Lower leg skin (tissue), 4 donors: ENCODE data around the gene YAP1. TPM values are rescaled to one million over a fixed set of nuclear protein-coding genes. Genes with fewer than 3 reads are reported as not detected.

Source experiments
- DNase-seq, 2 donors: peaks; one replicate each; pipeline ENCODE4 v3.0.0-alpha.2; 2019; ENCODE audit warnings: low spot score in 2 of 2
- H3K4me3 ChIP-seq: fragments of 200-600 bp; sonication (generic); 2 replicates; pipeline ENCODE4 v1.5.1; 2017; ENCODE audit warnings: mild to moderate bottlenecking, low read depth; ENCODE audit not compliant: poor library complexity, severe bottlenecking
- CTCF ChIP-seq, 3 donors: fragments of 450-650 bp; IDR thresholded peaks; one replicate each; pipeline ENCODE4 v1.5.1; 2016; ENCODE audit warnings: antibody characterized with exemption in 3 of 3, mild to moderate bottlenecking in 3 of 3, moderate library complexity in 2 of 3
- POLR2A ChIP-seq, 2 donors: fragments of 450-650 bp; IDR thresholded peaks; one replicate each; pipeline ENCODE4 v1.6.1; 2016 to 2017; ENCODE audit warnings: antibody characterized with exemption in 2 of 2, mild to moderate bottlenecking in 1 of 2, moderate library complexity in 1 of 2
- WGBS, 2 donors: methylation state at CpG; one replicate each; pipeline ENCODE4 v1.1.5; 2018; 5-methylcytosine and 5-hydroxymethylcytosine counted together
- intact Hi-C: fragments of 100-400 bp; cut with DNase I; formaldehyde crosslinking; loops from one replicate; pipeline ENCODE4 v1.15.0; 2023; ENCODE audit warnings: low total_unique reads
- total RNA-seq, 4 donors: library from RNA; depleted of rRNA; stranded (reverse); fragments of >200 nt; gene quantifications; one replicate each; pipeline ENCODE4 v1.1.0, GENCODE V29; 2016

YAP1 gene
- total RNA-seq, 4 donors from 2014 or later, result 164 to 241 (median 211) TPM

- intact Hi-C loops, result no loop called here
- TF ChIP-seq POLR2A (IDR thresholded peaks at IDR 0.05), result no peak
- TF ChIP-seq CTCF (IDR thresholded peaks at IDR 0.05), result no peak
- DNase-seq, result no peak
- no peak overlapping the region for H3K4me3 ChIP-seq
Observed at GRCh38 chr11:102171101-102171500, 60.9 kb downstream of the YAP1 start.

GRCh38 chr11:102172127-102172848 is 62.0 kb downstream of the YAP1 start:
- 35 to 45% methylated on average over 5 to 6 of the region's 6 CpGs for WGBS, 2 donors
- intact Hi-C loops, result no loop called here
- TF ChIP-seq CTCF (IDR thresholded peaks at IDR 0.05) (no peak), POLR2A (IDR thresholded peaks at IDR 0.05) (no peak)
- no peak overlapping the region for H3K4me3 ChIP-seq
- no peak for DNase-seq

- intact Hi-C loops, result no loop called here
- WGBS, 2 donors, result 92 to 97% methylated on average over 2 of the region's 2 CpGs
- TF ChIP-seq CTCF (IDR thresholded peaks at IDR 0.05) (no peak), POLR2A (IDR thresholded peaks at IDR 0.05) (no peak)
- DNase-seq, result no peak
- H3K4me3 ChIP-seq, result no peak overlapping the region
Observed at GRCh38 chr11:102177126-102177525, 66.9 kb downstream of the YAP1 start.

- intact Hi-C loops, result no loop called here
- peak in 1 of 2 donors; percentile 52 for DNase-seq
Observed at GRCh38 chr11:102177974-102178631, 67.9 kb downstream of the YAP1 start.

GRCh38 chr11:102179371-102179770 is 69.1 kb downstream of the YAP1 start:
- no peak for TF ChIP-seq CTCF (IDR thresholded peaks at IDR 0.05)
- TF ChIP-seq POLR2A (IDR thresholded peaks at IDR 0.05), result no peak
- no peak for DNase-seq
- 85 to 89% methylated on average over 4 of the region's 4 CpGs for WGBS, 2 donors
- H3K4me3 ChIP-seq, result no peak overlapping the region
- intact Hi-C loops, result no loop called here

More at GRCh38 chr11:102177974-102178631, 67.9 kb downstream of the YAP1 start:
- TF ChIP-seq POLR2A (IDR thresholded peaks at IDR 0.05) (no peak), CTCF (IDR thresholded peaks at IDR 0.05) (no peak)
- no peak overlapping the region for H3K4me3 ChIP-seq
- 27 to 28% methylated on average over 4 of the region's 4 CpGs for WGBS, 2 donors
